HEK293 (cell line): Measurements from ENCODE around the gene BEST2.

Experiments
- ATF2 ChIP-seq: fragments of 450-650 bp; formaldehyde crosslinking; IDR thresholded peaks from 2 replicates; pipeline ENCODE4 v1.5.1; 2016; ENCODE audit warnings: missing biosample characterization, missing genetic modification characterization, low read depth
- KLF7 ChIP-seq: fragments of 450-650 bp; formaldehyde crosslinking; IDR thresholded peaks from 2 replicates; pipeline ENCODE4 v1.5.1; 2016; ENCODE audit warnings: missing biosample characterization, missing genetic modification characterization, borderline replicate concordance
- PRDM10 ChIP-seq: fragments of 450-650 bp; formaldehyde crosslinking; IDR thresholded peaks from 2 replicates; pipeline ENCODE4 v1.5.1; 2016; ENCODE audit warnings: missing biosample characterization, missing genetic modification characterization
- REST ChIP-seq: fragments of 450-650 bp; formaldehyde crosslinking; IDR thresholded peaks from 2 replicates; pipeline ENCODE4 v1.5.1; 2016; ENCODE audit warnings: missing biosample characterization, missing genetic modification characterization
- SCRT2 ChIP-seq: fragments of 450-650 bp; formaldehyde crosslinking; IDR thresholded peaks from 2 replicates; pipeline ENCODE4 v1.5.1; 2016; ENCODE audit warnings: missing biosample characterization, missing genetic modification characterization
- ZBTB10 ChIP-seq: fragments of 450-650 bp; formaldehyde crosslinking; IDR thresholded peaks from 2 replicates; pipeline ENCODE4 v1.5.1; 2016; ENCODE audit warnings: missing biosample characterization, missing genetic modification characterization
- ZBTB7A ChIP-seq: fragments of 450-650 bp; formaldehyde crosslinking; IDR thresholded peaks from 2 replicates; pipeline ENCODE4 v1.5.1; 2016; ENCODE audit warnings: low read depth, missing biosample characterization, missing genetic modification characterization
- ZNF132 ChIP-seq: fragments of 450-650 bp; formaldehyde crosslinking; IDR thresholded peaks from 2 replicates; pipeline ENCODE4 v1.5.1; 2017; ENCODE audit warnings: missing biosample characterization, missing genetic modification characterization, borderline replicate concordance
- ZNF138 ChIP-seq: fragments of 450-650 bp; formaldehyde crosslinking; IDR thresholded peaks from 2 replicates; pipeline ENCODE4 v1.5.1; 2016; ENCODE audit warnings: missing biosample characterization, missing genetic modification characterization, borderline replicate concordance
- ZNF155 ChIP-seq: fragments of 450-650 bp; formaldehyde crosslinking; IDR thresholded peaks from 2 replicates; pipeline ENCODE4 v1.5.1; 2016; ENCODE audit warnings: missing biosample characterization, missing genetic modification characterization
- ZNF157 ChIP-seq: fragments of 450-650 bp; formaldehyde crosslinking; IDR thresholded peaks from 2 replicates; pipeline ENCODE4 v1.5.1; 2016; ENCODE audit warnings: missing biosample characterization, missing genetic modification characterization
- ZNF169 ChIP-seq: fragments of 450-650 bp; formaldehyde crosslinking; IDR thresholded peaks from 2 replicates; pipeline ENCODE4 v1.5.1; 2016; ENCODE audit warnings: missing biosample characterization, missing genetic modification characterization
- ZNF2 ChIP-seq: fragments of 450-650 bp; formaldehyde crosslinking; IDR thresholded peaks from 2 replicates; pipeline ENCODE4 v1.5.1; 2016; ENCODE audit warnings: missing biosample characterization, missing genetic modification characterization
- ZNF211 ChIP-seq: fragments of 450-650 bp; formaldehyde crosslinking; IDR thresholded peaks from 2 replicates; pipeline ENCODE4 v1.5.1; 2016; ENCODE audit warnings: low read depth, missing biosample characterization, missing genetic modification characterization
- ZNF501 ChIP-seq: fragments of 450-650 bp; formaldehyde crosslinking; IDR thresholded peaks from 2 replicates; pipeline ENCODE4 v1.5.1; 2016; ENCODE audit warnings: missing biosample characterization, missing genetic modification characterization
- ZNF596 ChIP-seq: fragments of 450-650 bp; IDR thresholded peaks from 2 replicates; pipeline ENCODE4 v1.5.0; 2018; ENCODE audit warnings: missing biosample characterization, mild to moderate bottlenecking, missing genetic modification characterization, moderate library complexity
- ZNF621 ChIP-seq: fragments of 450-650 bp; formaldehyde crosslinking; IDR thresholded peaks from 2 replicates; pipeline ENCODE4 v1.5.1; 2017; ENCODE audit warnings: missing biosample characterization, missing genetic modification characterization
- ZNF654 ChIP-seq: fragments of 450-650 bp; formaldehyde crosslinking; IDR thresholded peaks from 2 replicates; pipeline ENCODE4 v1.5.1; 2016; ENCODE audit warnings: low read depth, missing biosample characterization, missing genetic modification characterization
- ZNF664 ChIP-seq: fragments of 450-650 bp; formaldehyde crosslinking; IDR thresholded peaks from 2 replicates; pipeline ENCODE4 v1.5.1; 2016; ENCODE audit warnings: missing biosample characterization, missing genetic modification characterization
- ZNF747 ChIP-seq: fragments of 450-650 bp; formaldehyde crosslinking; IDR thresholded peaks from 2 replicates; pipeline ENCODE4 v1.5.1; 2016; ENCODE audit warnings: missing biosample characterization, missing genetic modification characterization
- ZNF777 ChIP-seq: fragments of 450-650 bp; formaldehyde crosslinking; IDR thresholded peaks from 2 replicates; pipeline ENCODE4 v1.5.1; 2017; ENCODE audit warnings: missing biosample characterization, missing genetic modification characterization, borderline replicate concordance
- ZNF785 ChIP-seq: fragments of 450-650 bp; formaldehyde crosslinking; IDR thresholded peaks from 2 replicates; pipeline ENCODE4 v1.5.1; 2016; ENCODE audit warnings: missing biosample characterization, missing genetic modification characterization
- ZNF792 ChIP-seq: fragments of 450-650 bp; formaldehyde crosslinking; IDR thresholded peaks from 2 replicates; pipeline ENCODE4 v1.5.1; 2016; ENCODE audit warnings: missing biosample characterization, missing genetic modification characterization
- ZSCAN18 ChIP-seq: fragments of 450-650 bp; formaldehyde crosslinking; IDR thresholded peaks from 2 replicates; pipeline ENCODE4 v1.5.1; 2016; ENCODE audit warnings: missing biosample characterization, missing genetic modification characterization
- TF ChIP-seq, protein P1 (sequence below): fragments of 450-650 bp; formaldehyde crosslinking; IDR thresholded peaks from 2 replicates; pipeline ENCODE4 v1.5.1; 2016; ENCODE audit warnings: missing biosample characterization, missing genetic modification characterization

The BEST2 gene

DNA sequence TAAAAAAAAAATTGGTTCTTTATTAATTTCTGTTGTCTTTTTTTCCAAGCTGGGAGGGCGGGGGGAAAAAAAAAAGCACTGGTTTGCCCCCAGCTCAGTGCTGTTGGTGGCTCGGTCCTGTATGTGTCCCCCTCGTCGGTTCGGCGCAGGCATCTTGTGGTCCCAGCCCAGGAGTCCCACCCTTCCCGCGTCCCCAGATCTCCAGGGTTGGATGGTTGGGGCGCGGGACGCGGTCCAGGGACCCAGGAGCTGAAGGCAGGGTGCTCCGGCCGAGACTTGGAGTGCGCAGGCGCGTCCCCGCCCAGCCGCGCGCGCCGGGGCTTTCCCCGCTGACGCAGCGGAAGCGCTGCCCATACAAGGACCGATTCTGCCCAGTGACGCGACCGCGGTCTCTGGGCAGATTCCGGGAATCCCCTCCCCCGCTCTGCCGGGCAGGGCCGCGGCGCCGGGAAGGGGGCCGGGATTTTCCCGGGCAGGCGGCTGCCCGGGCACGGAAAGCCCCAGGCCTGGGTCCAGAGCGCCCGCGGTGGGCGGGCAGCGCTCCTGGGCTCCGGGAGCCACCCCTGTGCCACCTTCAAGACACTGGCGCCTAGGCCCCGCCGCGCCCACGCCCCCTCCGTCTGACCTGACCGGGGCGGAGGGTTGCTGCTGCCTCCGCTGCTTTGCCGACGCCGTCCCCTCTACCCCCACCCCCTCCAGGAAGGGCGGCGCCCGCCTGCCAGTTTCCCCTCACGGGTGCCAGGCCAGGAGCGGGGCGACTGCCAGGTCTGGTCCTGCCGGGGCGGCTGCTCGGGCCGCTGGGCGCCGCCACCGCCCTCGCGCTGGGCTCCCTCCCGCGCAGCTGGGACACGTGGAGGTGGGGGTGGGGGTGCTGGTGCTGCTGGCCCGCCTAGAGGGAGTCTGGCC lies 42.0 kb downstream of the BEST2 start (continued):
- TF ChIP-seq ATF2 (tag by site-specific recombination), result no peak
- TF ChIP-seq ZNF747 (tag by site-specific recombination), result no peak
- TF ChIP-seq ZNF138 (tag by site-specific recombination), result no peak
- TF ChIP-seq ZNF654, result no peak
- no peak for TF ChIP-seq ZSCAN18
- no peak for TF ChIP-seq REST (tag by site-specific recombination)
- no peak for TF ChIP-seq ZNF664 (tag by site-specific recombination)
- no peak for TF ChIP-seq ZNF169
- no peak for TF ChIP-seq SCRT2 (tag by site-specific recombination)
- TF ChIP-seq ZNF211, result no peak
- TF ChIP-seq KLF7 (tag by site-specific recombination), result peak; percentile 34; the same call in 1 of the 2 replicates
- peak; percentile 87 for TF ChIP-seq PRDM10 (tag by site-specific recombination)
- no peak for TF ChIP-seq ZNF132 (tag by site-specific recombination)
- no peak for TF ChIP-seq ZNF785
- no peak; the same call in 1 of the 2 replicates for TF ChIP-seq ZNF501 (tag by site-specific recombination)
- TF ChIP-seq ZBTB7A (tag by site-specific recombination), result no peak
- no peak for TF ChIP-seq ZNF157 (tag by site-specific recombination)
- TF ChIP-seq ZNF792, result no peak
- peak; percentile 43; the same call in 1 of the 2 replicates for TF ChIP-seq ZBTB10 (tag by site-specific recombination)
- no peak for TF ChIP-seq ZNF155
- TF ChIP-seq ZNF621 (tag by site-specific recombination), result no peak
- TF ChIP-seq, protein P1, sequence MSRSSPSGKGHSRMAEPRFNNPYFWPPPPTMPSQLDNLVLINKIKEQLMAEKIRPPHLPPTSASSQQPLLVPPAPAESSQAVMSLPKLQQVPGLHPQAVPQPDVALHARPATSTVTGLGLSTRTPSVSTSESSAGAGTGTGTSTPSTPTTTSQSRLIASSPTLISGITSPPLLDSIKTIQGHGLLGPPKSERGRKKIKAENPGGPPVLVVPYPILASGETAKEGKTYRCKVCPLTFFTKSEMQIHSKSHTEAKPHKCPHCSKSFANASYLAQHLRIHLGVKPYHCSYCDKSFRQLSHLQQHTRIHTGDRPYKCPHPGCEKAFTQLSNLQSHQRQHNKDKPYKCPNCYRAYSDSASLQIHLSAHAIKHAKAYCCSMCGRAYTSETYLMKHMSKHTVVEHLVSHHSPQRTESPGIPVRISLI, result peak; percentile 91
- no peak for TF ChIP-seq ZNF596 (tag by site-specific recombination)
- no peak for TF ChIP-seq ZNF777 (tag by site-specific recombination)
- no peak for TF ChIP-seq ZNF2 (tag by site-specific recombination)
